Hematopoietic multipotent progenitor cell treated with erythropoietin and hydrocortisone succinate and interleukin-3 and kit ligand, for 6 days (in vitro differentiated cells): Measurements from ENCODE around the gene S1PR4.
"Not testable (repeated sequence)": the region's sequence is repeated elsewhere in the genome, so short reads cannot be mapped to it uniquely, and the experiment has no call there.

Experiments
- DNase-seq: peaks from one replicate; pipeline ENCODE4 v3.0.0-alpha.2; 2015

S1PR4 gene

DNA sequence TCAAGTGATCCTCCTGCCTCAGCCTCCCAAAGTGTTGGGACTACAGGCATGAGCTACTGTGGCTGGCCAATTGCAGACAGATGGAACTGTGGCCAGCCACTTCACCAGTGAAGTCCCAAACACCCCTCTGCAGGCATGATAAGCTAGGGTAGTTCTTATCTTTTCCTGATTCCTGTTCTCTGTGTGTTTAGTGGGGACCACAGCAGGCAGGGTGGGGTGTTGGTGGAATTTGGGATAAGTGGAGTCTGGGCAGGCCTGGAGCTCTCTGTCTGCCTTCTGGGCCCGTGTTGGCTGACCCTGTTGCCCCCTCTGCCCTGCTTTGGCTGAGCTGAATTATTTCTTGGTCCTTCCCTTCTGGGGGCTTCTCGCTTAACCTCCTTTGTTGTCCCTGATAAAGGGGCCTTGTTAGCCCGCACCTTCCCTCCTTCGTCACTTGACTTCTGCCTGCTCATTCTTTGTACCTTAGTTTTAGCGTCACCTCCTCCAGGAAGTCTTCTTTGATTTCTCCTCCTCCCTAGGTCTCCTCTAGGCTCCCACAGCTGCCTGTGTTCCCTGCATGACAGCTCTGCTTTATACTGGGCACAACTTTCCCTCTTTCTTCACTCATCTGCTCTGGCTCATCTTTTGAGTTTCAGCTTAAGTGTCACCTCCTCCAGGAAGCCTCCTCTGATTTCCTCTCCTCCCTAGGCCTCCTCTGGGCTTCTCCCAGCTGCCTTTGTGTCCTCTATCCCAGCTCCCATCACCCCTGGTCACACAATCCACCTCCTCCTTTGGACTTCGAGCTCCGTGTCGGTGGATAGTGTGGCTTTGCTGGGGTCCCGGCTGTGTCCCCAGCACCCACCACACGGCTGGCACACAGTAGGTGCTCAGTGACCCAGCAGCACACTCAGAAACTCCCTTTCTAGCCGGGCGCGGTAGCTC lies 5.4 kb downstream of the S1PR4 start:
- peak; percentile 91 for DNase-seq

DNA sequence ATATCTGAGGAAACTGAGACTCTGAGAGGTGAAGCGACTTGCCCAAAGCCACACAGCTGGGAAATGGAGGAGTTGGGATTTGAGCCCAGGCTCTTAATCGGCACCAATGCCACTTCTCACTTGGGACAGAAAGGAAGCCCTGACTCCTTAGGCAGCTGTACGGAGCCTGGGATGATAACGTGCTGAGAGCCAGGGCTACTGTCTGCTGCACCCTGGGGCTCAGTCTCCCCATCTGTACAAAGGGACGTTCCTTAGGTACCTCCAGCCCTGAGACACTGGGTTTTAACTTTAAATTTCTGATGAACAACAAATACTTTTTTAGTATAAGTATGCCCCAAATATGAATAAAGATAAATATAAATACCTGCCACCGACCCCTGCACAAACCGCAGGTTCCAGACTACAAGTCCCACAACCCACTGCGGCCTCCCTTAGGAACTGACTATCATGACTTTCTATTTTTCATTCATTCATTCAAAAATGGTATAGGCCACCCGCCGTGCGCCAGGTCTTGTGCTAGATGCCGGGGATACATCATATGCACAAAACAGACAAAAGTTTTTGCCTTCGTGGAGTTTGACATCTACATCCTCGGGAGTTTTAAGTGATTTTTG lies 6.4 kb downstream of the S1PR4 start:
- DNase-seq, result peak; percentile 91

DNA sequence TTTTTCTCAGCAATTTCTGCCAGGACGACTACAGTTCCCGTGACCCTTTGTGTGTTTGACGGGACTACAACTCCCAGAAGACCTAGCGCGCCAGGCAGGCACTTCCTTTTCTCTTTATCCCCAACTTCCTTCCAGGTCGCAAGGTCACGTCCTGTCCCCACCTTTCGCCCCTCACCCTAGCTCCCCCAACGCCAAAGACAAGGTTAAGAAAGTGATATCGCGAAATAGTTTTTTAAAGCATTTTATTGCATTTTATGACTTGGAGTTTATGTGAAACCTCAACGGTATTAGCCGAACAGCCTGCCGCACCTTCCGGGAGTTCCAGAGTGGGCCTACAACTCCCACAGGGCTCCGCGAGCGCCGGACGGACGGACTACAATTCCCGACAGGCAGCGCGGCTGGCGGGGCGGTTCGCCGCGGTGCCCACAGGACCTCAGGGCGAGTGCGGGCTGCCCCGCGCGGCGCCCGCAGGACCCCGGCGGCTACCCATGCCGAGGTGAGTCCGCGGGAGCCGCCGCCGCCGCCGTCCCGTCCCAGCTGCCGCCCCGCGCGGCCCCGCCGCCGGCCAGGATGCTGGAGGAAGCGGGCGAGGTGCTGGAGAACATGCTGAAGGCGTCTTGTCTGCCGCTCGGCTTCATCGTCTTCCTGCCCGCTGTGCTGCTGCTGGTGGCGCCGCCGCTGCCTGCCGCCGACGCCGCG lies 7.0 kb downstream of the S1PR4 start, which contains the start of gene NCLN:
TSS of gene NCLN (plus strand) at position 470 of the 699 bp plus-strand sequence. CDS start at position 571, 101 bp downstream.
- peak; percentile 96 for DNase-seq

DNA sequence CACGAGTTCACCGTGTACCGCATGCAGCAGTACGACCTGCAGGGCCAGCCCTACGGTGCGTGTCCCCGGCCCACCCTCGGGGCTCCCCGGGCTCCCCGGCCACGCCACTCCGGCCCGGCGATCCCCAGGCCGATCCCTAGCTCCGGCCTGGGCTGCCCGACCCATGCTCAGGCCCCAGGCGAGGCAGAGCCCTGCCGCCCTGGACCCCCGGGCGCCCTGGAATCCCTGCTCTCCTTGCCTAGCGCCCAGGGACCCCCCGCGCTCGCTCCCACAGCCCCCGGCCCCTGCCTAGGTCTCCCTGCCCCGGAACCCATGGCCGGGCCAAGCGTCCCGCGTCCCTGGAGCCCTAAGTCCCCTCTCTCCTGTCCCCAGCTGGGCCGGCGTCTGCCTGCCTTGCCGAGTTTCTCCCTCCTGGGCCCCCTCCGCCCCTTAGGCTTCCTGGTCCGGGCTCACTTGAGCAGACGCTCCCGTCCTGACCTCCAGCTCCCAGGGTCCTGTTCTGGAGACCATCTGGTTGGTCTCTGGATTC lies 7.7 kb downstream of the S1PR4 start:
- no peak for DNase-seq

DNA sequence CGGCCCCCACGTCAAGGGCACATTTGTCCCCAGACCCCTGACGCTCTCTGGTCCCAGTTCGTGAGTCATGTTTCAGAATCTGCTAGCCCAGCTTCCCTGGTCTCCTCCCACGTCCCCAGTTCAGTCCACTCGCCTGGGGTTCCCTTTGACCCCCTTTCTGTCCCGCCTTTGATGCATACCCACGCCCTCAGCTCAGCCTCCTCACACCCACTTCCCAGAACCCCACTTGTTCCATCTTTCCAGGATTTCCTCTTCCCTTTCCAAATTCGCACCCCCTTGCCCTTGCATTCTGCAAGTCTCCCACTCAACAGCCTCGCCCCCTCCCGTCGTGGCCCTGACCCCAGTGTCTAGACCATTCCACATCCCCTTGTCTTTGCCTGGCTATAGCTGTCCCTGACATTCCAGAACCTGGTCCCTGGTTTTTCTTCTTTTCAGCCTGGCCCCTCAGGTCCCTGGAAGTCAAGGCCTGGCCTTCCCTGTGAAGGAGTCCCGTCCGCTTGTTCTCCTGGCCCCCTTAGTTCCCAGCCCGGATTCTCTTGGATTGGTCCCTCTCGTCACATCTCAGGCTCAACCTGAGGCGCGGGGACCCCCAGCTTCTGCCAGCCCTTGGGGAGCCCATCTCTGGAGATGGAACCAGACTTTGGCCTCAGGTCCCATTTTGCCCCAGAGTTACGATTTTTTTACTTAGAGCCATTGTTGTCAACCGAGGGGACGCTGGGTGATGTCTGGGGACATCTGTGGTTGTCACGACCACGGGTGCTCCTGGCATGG lies 8.5 kb downstream of the S1PR4 start:
- DNase-seq, result no peak

DNA sequence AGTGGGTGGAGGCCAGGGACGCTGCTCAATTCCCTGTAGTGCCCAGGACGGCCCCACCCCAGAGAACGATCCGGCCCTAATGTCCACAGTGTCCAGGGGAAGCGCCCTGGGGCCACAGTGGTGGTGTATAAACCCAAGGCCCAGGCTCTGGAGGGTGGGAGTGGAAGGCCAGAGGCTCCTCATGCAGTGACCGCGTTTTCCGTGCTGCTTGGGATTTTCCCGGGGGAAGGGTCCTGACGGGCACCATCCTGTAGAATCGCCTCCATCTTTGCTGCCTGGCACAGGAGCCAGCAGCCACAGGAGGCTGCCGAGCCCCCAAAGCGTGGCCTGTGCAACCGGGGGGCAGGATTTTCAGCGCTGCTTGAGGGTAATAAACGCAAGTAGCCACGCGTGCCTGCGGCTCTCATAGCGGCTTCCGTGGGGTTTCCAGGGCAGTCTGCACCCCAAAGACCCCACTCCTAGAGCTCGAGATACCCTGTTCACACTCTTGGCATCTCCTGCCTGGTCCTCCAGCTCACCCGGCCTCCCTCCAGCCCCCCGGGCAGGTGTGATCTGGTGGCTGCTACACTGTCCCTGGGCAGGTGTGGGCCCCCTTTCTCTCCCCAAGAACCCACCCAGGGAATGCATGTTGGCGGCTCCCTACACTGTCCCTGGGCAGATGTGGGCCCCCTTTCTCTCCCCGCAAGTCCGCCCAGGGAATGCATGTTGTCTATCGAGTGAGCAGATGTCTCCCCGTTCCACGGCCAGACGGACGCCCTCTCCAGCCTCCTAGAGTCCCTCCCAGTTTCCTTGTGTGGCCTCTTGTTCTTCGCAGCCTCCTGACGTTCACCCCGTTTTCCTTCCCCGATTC lies 9.3 kb downstream of the S1PR4 start:
- no peak for DNase-seq

DNA sequence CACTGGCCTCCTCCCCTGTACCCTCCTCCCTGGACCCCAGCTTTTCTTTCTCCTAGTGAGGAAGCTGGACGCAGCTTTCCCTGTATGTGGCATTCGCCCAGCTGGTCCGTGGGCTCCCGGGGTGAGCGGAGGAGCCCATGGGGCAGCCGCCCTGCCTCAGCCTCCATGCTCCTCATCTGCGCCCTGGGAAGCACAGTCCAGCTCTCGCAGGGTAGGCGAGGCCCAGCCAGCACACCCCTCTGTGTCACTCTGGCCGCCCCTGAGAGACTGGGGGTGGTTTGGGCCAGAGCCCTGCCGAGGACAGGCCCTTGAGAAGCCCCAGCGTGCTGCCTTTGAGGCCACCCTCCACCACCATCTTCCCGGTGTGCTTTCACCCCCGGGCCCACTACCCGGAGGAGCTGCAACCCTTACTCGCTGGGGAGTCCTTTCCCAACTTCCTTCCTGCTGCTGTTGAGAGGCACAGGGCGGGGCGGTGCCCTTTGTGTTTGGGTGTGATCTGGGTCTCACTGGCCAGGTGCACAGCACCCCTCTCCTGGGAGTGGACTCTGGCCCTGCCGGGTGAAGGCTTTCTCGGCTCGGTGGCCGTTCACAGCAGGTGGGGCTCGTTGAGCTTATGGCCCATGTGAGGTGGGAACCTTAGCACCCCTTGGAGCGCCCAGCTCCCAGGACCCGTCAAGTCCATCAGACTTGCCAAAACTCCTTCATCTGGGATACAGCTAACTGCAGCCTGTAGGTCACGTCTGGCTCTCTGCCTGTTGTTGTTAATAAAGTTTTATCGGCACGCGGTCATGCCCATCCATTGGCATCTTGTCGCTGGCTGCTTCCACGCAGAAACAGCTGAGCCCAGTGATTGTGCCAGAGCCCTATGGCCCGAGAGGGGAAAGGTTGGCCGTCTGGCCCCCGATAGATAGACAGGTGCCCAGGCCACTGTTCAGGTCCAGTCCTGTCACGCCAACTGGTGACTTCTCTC lies 10.3 kb downstream of the S1PR4 start:
- peak; percentile 35 for DNase-seq

DNA sequence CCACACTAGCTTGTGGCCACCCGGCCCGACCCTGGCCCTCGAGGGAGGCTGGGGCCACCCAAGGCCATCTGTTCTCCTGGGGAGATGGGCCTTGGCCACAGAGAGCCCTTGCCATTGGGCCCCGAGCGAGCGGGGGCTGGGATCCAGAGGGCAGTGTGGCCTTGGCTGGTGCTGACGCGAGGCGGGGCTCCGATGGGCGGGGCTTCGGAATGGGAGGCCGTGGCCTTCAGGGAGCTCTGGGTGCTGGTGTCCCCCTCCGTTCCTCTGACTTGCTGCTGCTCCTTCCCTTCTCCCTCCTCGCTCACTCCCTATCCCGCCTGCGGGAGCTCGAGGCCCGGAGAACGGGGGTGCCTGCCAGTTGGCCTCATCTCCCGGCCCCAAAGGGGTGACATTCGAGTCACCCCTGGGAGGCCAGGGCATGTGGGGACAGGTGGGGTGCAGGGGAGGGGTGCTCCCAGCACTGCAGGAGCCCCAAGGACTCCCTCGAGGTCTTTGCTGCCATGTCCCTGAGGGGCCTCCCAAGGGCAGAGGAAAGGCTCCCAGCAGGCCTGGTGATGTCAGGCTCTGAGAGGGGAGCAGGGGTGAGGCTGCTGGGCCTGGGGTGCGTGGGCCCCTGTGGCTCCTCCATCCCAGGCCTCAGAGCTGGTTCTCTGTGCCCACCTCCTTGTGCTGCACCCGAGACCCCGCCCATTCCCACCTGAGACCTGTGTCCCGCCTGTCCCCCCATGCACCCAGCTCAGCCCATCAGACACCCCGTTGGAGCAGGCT lies 11.3 kb downstream of the S1PR4 start:
- no peak for DNase-seq

DNA sequence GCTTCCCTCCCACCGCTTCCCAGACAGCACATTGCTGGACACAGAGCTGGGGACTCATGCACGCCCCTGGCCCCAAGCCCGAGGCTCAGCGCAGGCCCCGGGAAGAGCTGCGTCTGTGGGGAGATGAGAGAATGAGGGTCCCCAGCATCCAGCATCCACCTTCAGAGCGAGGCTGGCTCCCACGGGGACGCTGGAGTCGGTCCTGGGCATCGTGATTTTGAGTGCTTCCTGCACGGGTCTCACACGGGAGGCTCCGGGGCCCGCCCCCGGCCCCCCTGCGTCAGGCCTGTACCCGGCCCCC lies 11.9 kb downstream of the S1PR4 start:
- DNase-seq, result no peak

DNA sequence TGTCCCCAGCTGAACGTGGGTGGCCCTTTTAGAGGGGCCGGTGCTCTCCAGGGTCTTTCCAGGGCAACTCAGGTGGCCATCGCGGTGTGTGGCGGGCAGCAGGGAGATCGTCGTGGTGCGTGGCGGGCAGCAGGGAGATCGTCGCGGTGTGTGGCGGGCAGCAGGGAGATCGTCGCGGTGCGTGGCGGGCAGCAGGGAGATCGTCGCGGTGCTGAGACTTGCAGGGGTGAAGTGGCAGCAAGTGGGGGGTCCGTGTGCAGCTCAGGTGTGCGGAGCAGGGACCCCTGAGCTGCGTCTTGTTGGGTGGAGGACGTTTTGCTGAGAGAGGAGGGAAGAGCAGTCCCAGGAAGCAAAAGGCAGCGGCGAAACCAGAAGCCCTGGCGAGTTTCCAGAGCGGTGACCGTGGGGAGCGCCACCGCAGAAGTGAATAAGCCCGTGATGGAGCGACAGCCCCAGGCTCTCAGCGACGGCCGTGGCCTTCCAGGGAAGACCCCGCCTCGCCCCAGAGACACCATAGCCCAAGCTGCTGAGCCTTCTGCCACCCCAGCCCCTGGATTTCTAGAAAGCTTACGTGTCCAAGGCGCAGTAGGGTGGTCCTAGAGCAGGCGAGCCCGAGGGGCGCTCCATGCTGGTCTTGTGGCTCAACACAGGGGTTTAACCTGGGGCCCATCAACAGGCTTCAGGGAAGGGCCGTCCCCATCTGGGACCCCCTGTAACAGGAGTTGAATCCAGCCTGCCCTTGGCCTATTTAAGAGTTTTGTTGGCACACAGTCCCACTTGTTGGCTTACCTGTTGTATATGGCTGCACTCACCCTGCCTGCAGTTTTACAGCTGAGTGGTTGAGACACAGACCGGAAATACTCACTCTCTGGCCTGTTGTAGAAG lies 12.6 kb downstream of the S1PR4 start:
- no peak for DNase-seq

DNA sequence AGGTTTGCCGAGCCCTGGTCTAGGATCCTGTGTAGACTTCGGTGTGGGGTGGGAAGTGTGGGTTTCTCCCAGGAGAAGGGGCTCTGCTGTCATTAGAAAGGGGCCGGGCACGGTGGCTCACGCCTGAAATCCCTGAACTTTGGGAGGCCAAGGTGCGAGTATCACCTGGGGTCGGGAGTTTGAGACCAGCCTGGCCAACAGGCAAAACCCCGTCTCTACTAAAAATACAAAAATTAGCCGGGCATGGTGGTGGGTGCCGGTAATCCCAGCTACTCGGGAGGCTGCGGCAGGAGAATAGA lies 13.2 kb downstream of the S1PR4 start:
- not testable (repeated sequence) for DNase-seq

DNA sequence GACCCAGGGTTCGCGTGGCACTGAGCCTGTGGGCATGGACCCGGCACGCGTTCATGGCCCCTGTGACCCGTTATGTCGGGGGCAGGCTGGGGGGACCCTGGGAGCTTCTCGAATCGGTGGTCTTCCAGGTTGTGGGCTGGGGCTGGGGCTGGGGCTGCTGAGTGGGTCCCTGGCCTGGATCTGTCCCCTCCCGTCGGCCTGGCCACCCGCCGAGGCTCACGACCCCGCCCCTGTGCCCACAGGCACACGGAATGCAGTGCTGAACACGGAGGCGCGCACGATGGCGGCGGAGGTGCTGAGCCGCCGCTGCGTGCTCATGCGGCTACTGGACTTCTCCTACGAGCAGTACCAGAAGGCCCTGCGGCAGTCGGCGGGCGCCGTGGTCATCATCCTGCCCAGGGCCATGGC lies 13.7 kb downstream of the S1PR4 start:
- DNase-seq, result no peak

DNA sequence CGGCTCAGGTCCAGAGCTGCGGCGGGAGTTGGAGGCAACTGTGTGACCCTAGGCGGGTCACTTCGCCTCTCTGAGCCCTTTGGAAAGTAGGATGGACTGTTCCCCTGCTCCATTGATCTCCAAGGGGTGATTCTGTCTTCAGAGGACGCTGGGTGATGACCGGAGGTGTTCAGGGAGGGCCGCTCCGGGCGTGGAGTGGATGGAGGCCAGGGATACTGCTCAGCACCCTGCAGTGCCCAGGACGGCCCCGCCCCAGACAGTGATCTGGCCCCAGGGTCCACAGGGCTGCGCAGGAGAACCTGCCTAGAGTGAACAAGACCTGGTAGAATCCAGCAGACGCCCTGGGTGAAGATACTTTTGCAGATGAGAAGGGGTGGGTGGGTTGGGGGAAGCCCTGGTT lies 14.1 kb downstream of the S1PR4 start:
- DNase-seq, result no peak

DNA sequence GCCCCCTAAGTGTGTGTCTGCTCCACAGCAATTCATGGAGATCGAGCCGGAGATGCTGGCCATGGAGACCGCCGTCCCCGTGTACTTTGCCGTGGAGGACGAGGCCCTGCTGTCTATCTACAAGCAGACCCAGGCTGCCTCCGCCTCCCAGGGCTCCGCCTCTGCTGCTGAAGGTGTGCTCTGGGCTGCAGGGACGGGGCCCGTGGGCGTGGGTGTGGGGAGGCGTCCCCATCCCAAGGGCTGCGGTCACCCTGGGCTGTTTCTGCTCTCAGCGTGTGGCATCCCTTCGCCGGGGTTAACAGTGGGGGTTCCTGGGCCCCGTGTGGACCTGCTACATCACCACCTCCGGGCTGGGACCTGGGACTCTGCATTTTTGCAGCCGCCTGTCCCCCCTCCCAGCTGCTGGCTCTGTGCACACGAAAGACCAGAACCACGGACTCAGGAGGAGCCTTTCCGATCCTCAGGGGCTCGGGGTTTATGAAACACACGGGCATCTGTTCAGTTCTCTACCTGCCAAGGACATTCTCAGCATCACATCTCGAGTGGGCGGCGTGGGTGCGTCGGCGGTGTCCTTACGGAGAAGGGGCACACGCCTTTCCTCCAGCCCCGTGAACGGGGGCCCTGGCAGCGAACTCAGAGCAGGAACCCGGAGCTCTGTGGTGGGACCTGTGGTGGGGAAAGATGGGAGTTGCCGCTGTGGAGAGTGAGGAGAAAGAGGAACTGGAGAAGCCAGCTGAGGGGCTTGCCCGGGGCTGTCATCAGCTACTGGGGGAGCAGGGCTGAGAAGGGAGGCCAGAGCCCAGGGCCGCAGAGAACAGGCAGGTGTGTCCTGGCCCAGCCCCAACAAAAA lies 14.9 kb downstream of the S1PR4 start:
- DNase-seq, result peak; percentile 75

DNA sequence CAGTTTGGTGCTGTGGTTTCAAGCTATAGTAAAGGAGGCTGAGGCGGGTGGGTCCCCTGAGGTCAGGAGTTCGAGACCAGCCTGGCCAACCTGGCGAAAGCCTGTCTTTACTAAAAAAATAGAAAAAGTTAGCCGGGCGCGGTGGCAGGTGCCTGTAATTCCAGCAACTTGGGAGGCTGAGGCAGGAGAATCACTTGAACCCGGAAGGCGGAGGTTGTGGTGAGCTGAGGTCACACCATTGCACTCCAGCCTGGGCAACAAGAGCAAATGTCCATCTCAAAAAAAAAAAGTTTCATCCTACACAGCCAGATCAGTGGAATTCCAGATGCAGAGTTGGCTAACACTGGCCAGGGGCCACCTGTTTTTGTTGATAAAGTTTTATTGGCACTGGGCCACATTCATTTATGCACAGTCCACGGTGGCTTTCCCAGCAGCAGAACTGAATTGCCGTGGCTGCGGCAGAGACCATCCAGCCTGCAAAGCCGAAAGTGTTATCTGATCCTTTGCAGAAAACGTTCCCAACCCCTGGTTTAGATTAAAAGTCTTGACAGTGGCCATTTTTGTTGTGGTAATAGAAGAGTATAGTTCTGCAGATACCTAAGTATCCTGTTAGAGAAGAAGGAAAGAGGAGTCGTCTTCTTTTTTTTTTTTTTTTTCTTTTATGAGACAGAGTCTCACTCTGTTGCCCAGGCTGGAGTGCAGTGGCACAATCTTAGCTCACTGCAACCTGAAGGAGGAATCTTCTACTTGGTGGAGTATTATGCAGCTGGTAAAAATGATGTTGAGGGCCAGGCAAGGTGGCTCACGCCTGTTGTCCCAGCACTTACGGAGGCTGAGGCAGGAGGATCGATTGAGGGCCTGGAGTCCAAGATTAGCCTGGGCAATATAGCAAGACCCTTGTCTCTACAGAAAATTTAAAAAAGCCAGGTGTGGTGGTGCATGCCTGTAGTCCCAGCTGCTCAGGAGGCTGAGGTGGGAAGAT lies 15.8 kb downstream of the S1PR4 start:
- DNase-seq, result peak; percentile 95

DNA sequence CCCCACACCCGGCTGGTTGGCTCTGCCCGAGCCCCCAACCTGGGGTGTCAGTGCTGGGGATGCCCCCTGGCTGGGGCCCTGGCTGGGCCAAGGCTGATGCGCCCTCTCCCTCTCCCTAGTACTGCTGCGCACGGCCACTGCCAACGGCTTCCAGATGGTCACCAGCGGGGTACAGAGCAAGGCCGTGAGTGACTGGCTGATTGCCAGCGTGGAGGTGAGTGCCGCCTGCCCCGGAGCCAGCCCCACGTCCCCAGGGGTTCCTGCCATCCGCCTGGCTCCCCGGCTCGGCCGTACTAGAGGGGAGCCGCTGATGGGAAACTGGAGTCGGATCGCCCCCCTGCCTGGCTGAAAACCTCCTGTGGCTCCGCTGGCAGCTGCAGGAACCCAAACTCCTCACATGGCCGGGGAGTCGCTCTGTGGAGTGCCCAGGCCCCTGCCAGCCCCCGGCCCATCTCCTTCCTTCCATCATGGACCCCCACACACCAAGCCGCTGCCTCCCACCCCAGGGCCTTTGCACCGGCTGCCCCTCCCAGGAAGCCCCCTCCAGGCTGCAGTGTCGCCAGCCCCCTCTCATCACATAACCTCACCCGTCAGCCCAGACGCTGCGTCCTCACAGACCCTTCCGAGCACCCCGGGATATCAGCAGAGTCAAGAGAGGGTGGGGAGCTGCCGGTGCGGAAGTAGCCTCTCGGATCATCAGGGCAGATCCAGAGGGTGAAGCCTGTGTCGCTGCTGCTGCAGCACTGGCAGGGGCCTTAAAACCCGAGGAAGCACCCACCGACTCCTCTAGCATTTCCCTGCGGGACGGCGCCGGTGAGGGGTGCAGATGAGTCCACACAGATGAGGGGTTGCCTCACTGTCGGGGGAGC lies 17.7 kb downstream of the S1PR4 start:
- no peak for DNase-seq
